ENCODE data around the gene C1orf21. TPM values are rescaled to one million over a fixed set of nuclear protein-coding genes. Genes with fewer than 3 reads are reported as not detected.

Gene C1orf21
- polyA plus RNA-seq, 1 donor (not counting 4 experiments of a cell fraction or from before 2014, with no cell fraction given) = 44.3 TPM

GRCh38 chr1:184527402-184527801 lies 140.6 kb downstream of the C1orf21 start:
- Histone ChIP-seq H4K20me1 (ENCODE audit: control insufficient read depth, extremely low read depth, insufficient read depth, low read length) (no peaks in the 10 kb centered on the region), H3K9ac (ENCODE audit: control insufficient read depth, extremely low read depth, insufficient read depth, low read length) (no peak overlapping the region), H3K27ac (ENCODE audit: control insufficient read depth, insufficient read depth, low read length) (no peak overlapping the region), H3K9me1 (ENCODE audit: control insufficient read depth, extremely low read depth, insufficient read depth, low read length) (no peaks in the 10 kb centered on the region), H3K4me2 (ENCODE audit: control insufficient read depth, extremely low read depth, insufficient read depth, low read depth, low read length) (no peak overlapping the region), H3K4me1 (ENCODE audit: control insufficient read depth, extremely low read depth, insufficient read depth, low read length) (peaks cover 11% of the 10 kb centered on the region), H3K4me3 (ENCODE audit: control insufficient read depth in 2 of 3, extremely low read depth in 1 of 3, insufficient read depth in 2 of 3, low read depth in 1 of 3, low read length in 3 of 3) (no peak overlapping the region), H3K27me3 (ENCODE audit: control insufficient read depth, extremely low read depth, insufficient read depth, low read length) (no peaks in the 10 kb centered on the region), H3K79me2 (ENCODE audit: control insufficient read depth, insufficient read depth, low read length) (no peaks in the 10 kb centered on the region), H2AFZ (ENCODE audit: control insufficient read depth, low read length) (no peak overlapping the region), H3K36me3 (ENCODE audit: control insufficient read depth in 2 of 2, extremely low read depth in 1 of 2, insufficient read depth in 2 of 2, low read length in 2 of 2) (no peaks in the 10 kb centered on the region), H3K9me3 (ENCODE audit: control insufficient read depth, low read depth, low read length) (no peaks in the 10 kb centered on the region)
- dilution Hi-C loops (cut with MboI; ENCODE audit: extremely low pct_ligation_motif_present, low sequenced_read_pairs) = no loop called here
- no peak for TF ChIP-seq EZH2 (IDR thresholded peaks at IDR 0.05; ENCODE audit: low read length)
- TF ChIP-seq CTCF (optimal IDR thresholded peaks at IDR 0.05 in 1 of 3, IDR thresholded peaks at IDR 0.05 in 1 of 3, conservative IDR thresholded peaks at IDR 0.05 in 1 of 3; ENCODE audit: extremely low read depth in 1 of 3, insufficient read depth in 2 of 3, low read length in 3 of 3) = no peak
- DNase-seq (ENCODE audit: low read depth, low spot score) (no peak), FAIRE-seq (no peak)

GRCh38 chr1:184530226-184530625 lies 143.4 kb downstream of the C1orf21 start:
- Histone ChIP-seq H3K9ac (ENCODE audit: control insufficient read depth, extremely low read depth, insufficient read depth, low read length) (no peak overlapping the region), H3K4me3 (ENCODE audit: control insufficient read depth in 2 of 3, extremely low read depth in 1 of 3, insufficient read depth in 2 of 3, low read depth in 1 of 3, low read length in 3 of 3) (no peak overlapping the region), H3K27me3 (ENCODE audit: control insufficient read depth, extremely low read depth, insufficient read depth, low read length) (no peaks in the 10 kb centered on the region), H3K27ac (ENCODE audit: control insufficient read depth, insufficient read depth, low read length) (no peak overlapping the region), H3K36me3 (ENCODE audit: control insufficient read depth in 2 of 2, extremely low read depth in 1 of 2, insufficient read depth in 2 of 2, low read length in 2 of 2) (no peaks in the 10 kb centered on the region), H3K79me2 (ENCODE audit: control insufficient read depth, insufficient read depth, low read length) (no peaks in the 10 kb centered on the region), H2AFZ (ENCODE audit: control insufficient read depth, low read length) (no peak overlapping the region), H4K20me1 (ENCODE audit: control insufficient read depth, extremely low read depth, insufficient read depth, low read length) (no peaks in the 10 kb centered on the region), H3K4me1 (ENCODE audit: control insufficient read depth, extremely low read depth, insufficient read depth, low read length) (peaks cover 5% of the 10 kb centered on the region), H3K9me1 (ENCODE audit: control insufficient read depth, extremely low read depth, insufficient read depth, low read length) (no peaks in the 10 kb centered on the region), H3K9me3 (ENCODE audit: control insufficient read depth, low read depth, low read length) (no peaks in the 10 kb centered on the region), H3K4me2 (ENCODE audit: control insufficient read depth, extremely low read depth, insufficient read depth, low read depth, low read length) (no peak overlapping the region)
- FAIRE-seq = no peak
- dilution Hi-C loops (cut with MboI; ENCODE audit: extremely low pct_ligation_motif_present, low sequenced_read_pairs) = no loop called here
- no peak for DNase-seq (ENCODE audit: low read depth, low spot score)
- TF ChIP-seq EZH2 (IDR thresholded peaks at IDR 0.05; ENCODE audit: low read length) (no peak), CTCF (optimal IDR thresholded peaks at IDR 0.05 in 1 of 3, IDR thresholded peaks at IDR 0.05 in 1 of 3, conservative IDR thresholded peaks at IDR 0.05 in 1 of 3; ENCODE audit: extremely low read depth in 1 of 3, insufficient read depth in 2 of 3, low read length in 3 of 3) (no peak)
